Measurements from ENCODE around the gene TAF6. TPM values are rescaled to one million over a fixed set of nuclear protein-coding genes. Genes with fewer than 3 reads are reported as not detected.

The TAF6 gene
- total and polyA plus RNA-seq, 9 of the 15 experiments (the other 6 are each of a cell fraction or from before 2014, with no cell fraction given) = 0.78 to 78.7 (median 21.3) TPM

DNA sequence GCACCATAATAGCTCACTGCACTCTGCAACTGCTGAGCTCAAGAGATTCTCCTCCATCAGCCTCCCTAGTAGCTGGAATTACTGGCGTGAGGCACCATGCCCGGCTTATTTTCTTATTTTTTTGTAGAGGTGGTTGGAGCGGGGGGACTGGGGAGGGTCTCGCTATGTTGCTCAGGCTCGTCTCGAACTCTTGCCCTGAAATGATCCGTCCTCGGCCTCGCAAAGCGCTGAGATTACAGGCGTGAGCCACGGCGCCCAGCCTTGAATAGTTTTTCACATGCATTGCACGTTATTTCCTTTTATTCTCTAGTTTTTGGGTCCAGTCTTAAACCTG is 29.0 kb upstream of the TAF6 start (continued):
- TF ChIP-seq, protein P1, sequence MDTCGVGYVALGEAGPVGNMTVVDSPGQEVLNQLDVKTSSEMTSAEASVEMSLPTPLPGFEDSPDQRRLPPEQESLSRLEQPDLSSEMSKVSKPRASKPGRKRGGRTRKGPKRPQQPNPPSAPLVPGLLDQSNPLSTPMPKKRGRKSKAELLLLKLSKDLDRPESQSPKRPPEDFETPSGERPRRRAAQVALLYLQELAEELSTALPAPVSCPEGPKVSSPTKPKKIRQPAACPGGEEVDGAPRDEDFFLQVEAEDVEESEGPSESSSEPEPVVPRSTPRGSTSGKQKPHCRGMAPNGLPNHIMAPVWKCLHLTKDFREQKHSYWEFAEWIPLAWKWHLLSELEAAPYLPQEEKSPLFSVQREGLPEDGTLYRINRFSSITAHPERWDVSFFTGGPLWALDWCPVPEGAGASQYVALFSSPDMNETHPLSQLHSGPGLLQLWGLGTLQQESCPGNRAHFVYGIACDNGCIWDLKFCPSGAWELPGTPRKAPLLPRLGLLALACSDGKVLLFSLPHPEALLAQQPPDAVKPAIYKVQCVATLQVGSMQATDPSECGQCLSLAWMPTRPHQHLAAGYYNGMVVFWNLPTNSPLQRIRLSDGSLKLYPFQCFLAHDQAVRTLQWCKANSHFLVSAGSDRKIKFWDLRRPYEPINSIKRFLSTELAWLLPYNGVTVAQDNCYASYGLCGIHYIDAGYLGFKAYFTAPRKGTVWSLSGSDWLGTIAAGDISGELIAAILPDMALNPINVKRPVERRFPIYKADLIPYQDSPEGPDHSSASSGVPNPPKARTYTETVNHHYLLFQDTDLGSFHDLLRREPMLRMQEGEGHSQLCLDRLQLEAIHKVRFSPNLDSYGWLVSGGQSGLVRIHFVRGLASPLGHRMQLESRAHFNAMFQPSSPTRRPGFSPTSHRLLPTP (IDR thresholded peaks at IDR 0.05; ENCODE audit: borderline replicate concordance, extremely low read depth, insufficient read length) = peak; percentile 35
- TF ChIP-seq GTF2A2 (tag; IDR thresholded peaks at IDR 0.05) = no peak
- TF ChIP-seq ZNF778 (CRISPR knock-in tag; IDR thresholded peaks at IDR 0.05) = no peak
- peak; percentile 61; the same call in 1 of the 2 replicates for TF ChIP-seq BRD4 (IDR thresholded peaks at IDR 0.05)
- peak; percentile 77 for TF ChIP-seq TARDBP (IDR thresholded peaks at IDR 0.05)
- TF ChIP-seq, protein P2, sequence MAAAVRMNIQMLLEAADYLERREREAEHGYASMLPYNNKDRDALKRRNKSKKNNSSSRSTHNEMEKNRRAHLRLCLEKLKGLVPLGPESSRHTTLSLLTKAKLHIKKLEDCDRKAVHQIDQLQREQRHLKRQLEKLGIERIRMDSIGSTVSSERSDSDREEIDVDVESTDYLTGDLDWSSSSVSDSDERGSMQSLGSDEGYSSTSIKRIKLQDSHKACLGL (CRISPR knock-in tag; IDR thresholded peaks at IDR 0.05; ENCODE audit: borderline replicate concordance, poor library complexity, severe bottlenecking) = no peak
- TF ChIP-seq MECOM (CRISPR knock-in tag; IDR thresholded peaks at IDR 0.05) = peak; percentile 31; the same call in 1 of the 2 replicates
- TF ChIP-seq RBM22 (IDR thresholded peaks at IDR 0.05; ENCODE audit: low read depth, low read length, poor library complexity, severe bottlenecking) = no peak
- TF ChIP-seq, protein P3, sequence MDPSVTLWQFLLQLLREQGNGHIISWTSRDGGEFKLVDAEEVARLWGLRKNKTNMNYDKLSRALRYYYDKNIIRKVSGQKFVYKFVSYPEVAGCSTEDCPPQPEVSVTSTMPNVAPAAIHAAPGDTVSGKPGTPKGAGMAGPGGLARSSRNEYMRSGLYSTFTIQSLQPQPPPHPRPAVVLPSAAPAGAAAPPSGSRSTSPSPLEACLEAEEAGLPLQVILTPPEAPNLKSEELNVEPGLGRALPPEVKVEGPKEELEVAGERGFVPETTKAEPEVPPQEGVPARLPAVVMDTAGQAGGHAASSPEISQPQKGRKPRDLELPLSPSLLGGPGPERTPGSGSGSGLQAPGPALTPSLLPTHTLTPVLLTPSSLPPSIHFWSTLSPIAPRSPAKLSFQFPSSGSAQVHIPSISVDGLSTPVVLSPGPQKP (CRISPR knock-in tag; IDR thresholded peaks at IDR 0.05) = no peak
- no peak for TF ChIP-seq FOXA3 (CRISPR knock-in tag; conservative IDR thresholded peaks at IDR 0.05 in 1 of 2, IDR thresholded peaks at IDR 0.05 in 1 of 2)
- TF ChIP-seq, protein P4, sequence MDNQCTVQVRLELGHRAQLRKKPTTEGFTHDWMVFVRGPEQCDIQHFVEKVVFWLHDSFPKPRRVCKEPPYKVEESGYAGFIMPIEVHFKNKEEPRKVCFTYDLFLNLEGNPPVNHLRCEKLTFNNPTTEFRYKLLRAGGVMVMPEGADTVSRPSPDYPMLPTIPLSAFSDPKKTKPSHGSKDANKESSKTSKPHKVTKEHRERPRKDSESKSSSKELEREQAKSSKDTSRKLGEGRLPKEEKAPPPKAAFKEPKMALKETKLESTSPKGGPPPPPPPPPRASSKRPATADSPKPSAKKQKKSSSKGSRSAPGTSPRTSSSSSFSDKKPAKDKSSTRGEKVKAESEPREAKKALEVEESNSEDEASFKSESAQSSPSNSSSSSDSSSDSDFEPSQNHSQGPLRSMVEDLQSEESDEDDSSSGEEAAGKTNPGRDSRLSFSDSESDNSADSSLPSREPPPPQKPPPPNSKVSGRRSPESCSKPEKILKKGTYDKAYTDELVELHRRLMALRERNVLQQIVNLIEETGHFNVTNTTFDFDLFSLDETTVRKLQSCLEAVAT (IDR thresholded peaks at IDR 0.05) = 0 out of 4 replicates have a peak, but pooled peaks of 1 of the 2 experiments have one; percentile 26
- TF ChIP-seq ZNF830 (CRISPR knock-in tag; IDR thresholded peaks at IDR 0.05) = peak; percentile 57; the same call in 1 of the 2 replicates
- TF ChIP-seq ZNF764 (CRISPR knock-in tag; IDR thresholded peaks at IDR 0.05; ENCODE audit: low read depth) = peak; percentile 61; the same call in 1 of the 2 replicates
- no peak for TF ChIP-seq MCM5 (IDR thresholded peaks at IDR 0.05; ENCODE audit: low read depth)
- no peak for TF ChIP-seq RUNX1 (IDR thresholded peaks at IDR 0.05; ENCODE audit: low read depth)
- TF ChIP-seq JUNB (CRISPR knock-in tag; conservative IDR thresholded peaks at IDR 0.05) = no peak
- TF ChIP-seq ZNF217 (CRISPR knock-in tag; IDR thresholded peaks at IDR 0.05) = no peak
- no peak for TF ChIP-seq FOXA1 (IDR thresholded peaks at IDR 0.05; ENCODE audit: borderline replicate concordance)
- peak; percentile 9; the same call in 1 of the 2 replicates for TF ChIP-seq NFIC (IDR thresholded peaks at IDR 0.05)
- TF ChIP-seq, protein P5, sequence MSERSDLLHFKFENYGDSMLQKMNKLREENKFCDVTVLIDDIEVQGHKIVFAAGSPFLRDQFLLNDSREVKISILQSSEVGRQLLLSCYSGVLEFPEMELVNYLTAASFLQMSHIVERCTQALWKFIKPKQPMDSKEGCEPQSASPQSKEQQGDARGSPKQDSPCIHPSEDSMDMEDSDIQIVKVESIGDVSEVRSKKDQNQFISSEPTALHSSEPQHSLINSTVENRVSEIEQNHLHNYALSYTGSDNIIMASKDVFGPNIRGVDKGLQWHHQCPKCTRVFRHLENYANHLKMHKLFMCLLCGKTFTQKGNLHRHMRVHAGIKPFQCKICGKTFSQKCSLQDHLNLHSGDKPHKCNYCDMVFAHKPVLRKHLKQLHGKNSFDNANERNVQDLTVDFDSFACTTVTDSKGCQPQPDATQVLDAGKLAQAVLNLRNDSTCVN (CRISPR knock-in tag; IDR thresholded peaks at IDR 0.05) = 0 out of 2 replicates have a peak, but pooled peaks have one; percentile 84
- no peak for TF ChIP-seq ZNF699 (CRISPR knock-in tag; IDR thresholded peaks at IDR 0.05; ENCODE audit: insufficient replicate concordance)
- TF ChIP-seq RFX1 (IDR thresholded peaks at IDR 0.05) = no peak
- TF ChIP-seq CBFB (CRISPR knock-in tag; IDR thresholded peaks at IDR 0.05) = peak; percentile 45
- no peak for TF ChIP-seq CBX3 (IDR thresholded peaks at IDR 0.05; ENCODE audit: borderline replicate concordance in 1 of 2, low read length in 2 of 2)

Data from K562 (cell line).